ENCODE results near the gene CEACAM7. TPM values are rescaled to one million over a fixed set of nuclear protein-coding genes. Genes with fewer than 3 reads are reported as not detected.

CEACAM7 gene
- total RNA-seq, 4 donors from 2014 or later = not detected

DNA sequence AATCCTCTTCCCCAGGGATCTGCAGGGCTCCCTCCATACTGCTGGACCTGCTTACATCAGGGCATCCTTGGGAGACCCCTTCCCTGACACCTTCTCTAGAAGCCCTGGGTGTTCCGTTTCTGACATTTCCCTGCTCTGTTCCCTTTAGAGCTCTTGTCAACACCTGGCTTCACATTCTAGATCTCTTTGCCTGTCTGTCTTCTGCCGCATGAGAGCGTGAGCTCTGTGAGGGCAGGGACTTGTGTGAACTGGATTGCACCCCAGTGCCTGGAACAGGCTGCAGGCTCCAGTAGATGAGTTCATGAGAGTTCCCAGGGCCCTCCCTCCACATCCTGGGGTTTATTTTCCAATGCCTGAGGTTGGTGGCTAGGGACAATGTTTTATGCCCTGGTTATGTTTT, 651 bp downstream of the CEACAM7 start:
- Histone ChIP-seq H3K36me3 (no peaks in the 10 kb centered on the region), H3K4me3 (no peak overlapping the region), H3K27me3 (no peaks in the 10 kb centered on the region), H3K27ac (no peak overlapping the region), H3K4me1 (no peaks in the 10 kb centered on the region), H3K9me3 (no peaks in the 10 kb centered on the region)
- TF ChIP-seq, protein P1, sequence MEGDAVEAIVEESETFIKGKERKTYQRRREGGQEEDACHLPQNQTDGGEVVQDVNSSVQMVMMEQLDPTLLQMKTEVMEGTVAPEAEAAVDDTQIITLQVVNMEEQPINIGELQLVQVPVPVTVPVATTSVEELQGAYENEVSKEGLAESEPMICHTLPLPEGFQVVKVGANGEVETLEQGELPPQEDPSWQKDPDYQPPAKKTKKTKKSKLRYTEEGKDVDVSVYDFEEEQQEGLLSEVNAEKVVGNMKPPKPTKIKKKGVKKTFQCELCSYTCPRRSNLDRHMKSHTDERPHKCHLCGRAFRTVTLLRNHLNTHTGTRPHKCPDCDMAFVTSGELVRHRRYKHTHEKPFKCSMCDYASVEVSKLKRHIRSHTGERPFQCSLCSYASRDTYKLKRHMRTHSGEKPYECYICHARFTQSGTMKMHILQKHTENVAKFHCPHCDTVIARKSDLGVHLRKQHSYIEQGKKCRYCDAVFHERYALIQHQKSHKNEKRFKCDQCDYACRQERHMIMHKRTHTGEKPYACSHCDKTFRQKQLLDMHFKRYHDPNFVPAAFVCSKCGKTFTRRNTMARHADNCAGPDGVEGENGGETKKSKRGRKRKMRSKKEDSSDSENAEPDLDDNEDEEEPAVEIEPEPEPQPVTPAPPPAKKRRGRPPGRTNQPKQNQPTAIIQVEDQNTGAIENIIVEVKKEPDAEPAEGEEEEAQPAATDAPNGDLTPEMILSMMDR (IDR thresholded peaks at IDR 0.05) = no peak
- no peak for TF ChIP-seq POLR2A (IDR thresholded peaks at IDR 0.05)
- DNase-seq = no peak

DNA sequence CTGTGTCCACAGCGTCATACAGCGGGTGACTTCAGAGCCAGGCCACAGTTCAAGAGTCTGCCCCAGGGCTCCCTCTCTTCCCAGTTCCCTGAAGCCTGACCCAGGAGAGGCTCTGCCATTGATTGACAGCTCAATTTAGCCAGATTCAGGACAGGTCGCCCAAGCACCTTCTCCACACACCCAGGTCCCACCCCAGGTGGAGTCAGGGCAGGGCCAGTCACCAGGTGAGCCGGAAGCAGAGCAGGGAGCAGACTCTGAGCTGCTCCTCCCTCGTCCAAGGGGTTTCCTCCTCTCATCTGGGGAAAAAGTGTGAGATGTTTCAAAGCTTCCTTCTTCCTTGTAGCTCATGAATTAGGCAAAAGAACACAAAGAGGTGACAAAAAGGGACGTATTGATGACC, 5.6 kb downstream of the CEACAM7 start:
- Histone ChIP-seq H3K4me3 (no peak overlapping the region), H3K9me3 (no peaks in the 10 kb centered on the region), H3K27ac (no peak overlapping the region), H3K27me3 (no peaks in the 10 kb centered on the region), H3K36me3 (no peaks in the 10 kb centered on the region), H3K4me1 (no peaks in the 10 kb centered on the region)
- TF ChIP-seq, protein P1 (IDR thresholded peaks at IDR 0.05) = no peak
- no peak for TF ChIP-seq POLR2A (IDR thresholded peaks at IDR 0.05)
- DNase-seq = no peak

DNA sequence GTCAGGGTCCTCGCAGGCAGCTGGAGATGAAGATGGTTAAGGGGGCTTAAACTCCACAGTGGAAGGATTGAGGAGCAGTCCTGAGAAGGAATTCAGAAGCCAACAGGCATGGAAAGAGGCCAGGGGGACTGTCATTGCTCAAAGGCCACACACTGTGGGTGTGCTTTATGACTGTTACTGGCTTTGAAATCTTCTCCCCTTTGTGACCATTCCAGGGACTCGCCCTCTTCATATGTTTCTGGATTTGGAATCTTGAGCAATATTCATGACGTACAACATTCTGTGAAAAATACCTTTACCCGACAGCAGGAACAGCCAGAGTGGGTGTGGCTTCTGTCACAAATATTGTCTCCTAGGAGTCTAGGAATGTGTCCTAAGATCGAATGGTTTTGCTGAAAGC, 16.6 kb downstream of the CEACAM7 start:
- no peaks in the 10 kb centered on the region for H3K9me3 ChIP-seq
- no peaks in the 10 kb centered on the region for H3K36me3 ChIP-seq
- no peaks in the 10 kb centered on the region for H3K27me3 ChIP-seq
- H3K27ac ChIP-seq = no peak overlapping the region
- no peaks in the 10 kb centered on the region for H3K4me1 ChIP-seq
- no peak for DNase-seq
- TF ChIP-seq, protein P1 (IDR thresholded peaks at IDR 0.05) = no peak
- TF ChIP-seq POLR2A (IDR thresholded peaks at IDR 0.05) = no peak
- no peak overlapping the region for H3K4me3 ChIP-seq

DNA sequence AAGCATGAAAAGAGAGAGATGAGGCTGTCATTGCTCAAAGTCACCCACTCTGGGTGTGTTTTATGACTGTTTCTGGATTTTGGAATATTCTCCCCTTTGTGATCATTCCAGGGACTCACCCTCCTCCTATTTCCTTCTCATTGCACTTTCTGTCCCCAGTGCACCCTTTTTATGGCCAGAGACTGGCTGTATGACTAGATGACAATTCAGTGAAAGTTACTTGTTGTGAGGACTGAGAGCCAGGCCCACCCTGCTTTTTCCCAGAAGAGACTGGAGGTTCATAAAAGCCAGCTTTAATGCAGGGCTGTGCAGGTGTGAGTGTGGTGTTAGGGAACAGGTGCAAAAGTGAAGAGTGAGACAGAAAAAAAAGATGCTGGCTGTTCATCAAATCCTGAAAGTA, 17.3 kb downstream of the CEACAM7 start:
- Histone ChIP-seq H3K36me3 (no peaks in the 10 kb centered on the region), H3K27me3 (no peaks in the 10 kb centered on the region), H3K4me3 (no peak overlapping the region), H3K9me3 (peaks cover 0 to 7% (median 3%) of the 10 kb centered on the region in 4 donors), H3K27ac (no peak overlapping the region), H3K4me1 (no peaks in the 10 kb centered on the region)
- TF ChIP-seq, protein P1 (IDR thresholded peaks at IDR 0.05) = no peak
- DNase-seq = no peak

DNA sequence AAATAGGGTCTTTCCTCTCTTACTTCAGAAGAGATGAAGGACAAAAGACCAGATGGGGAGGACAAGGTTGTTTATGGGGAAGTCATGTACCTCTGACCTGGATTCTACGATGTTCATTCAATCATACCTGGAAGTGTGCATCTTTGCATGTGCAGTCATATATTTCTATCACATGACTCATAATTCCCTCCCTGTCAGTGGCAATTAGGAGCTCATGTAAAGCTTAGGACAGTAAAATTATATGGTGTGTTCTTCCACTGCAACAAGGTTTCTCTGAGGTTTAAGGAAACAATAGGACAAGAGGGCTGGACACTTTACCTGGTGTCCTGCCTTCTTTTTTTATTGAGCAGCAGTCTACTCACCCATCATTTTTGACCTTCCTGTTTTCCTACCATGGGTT, 19.8 kb downstream of the CEACAM7 start:
- TF ChIP-seq POLR2A (IDR thresholded peaks at IDR 0.05) = no peak
- TF ChIP-seq, protein P1 (IDR thresholded peaks at IDR 0.05) = no peak
- Histone ChIP-seq H3K4me1 (no peaks in the 10 kb centered on the region), H3K9me3 (peaks cover 0 to 16% (median 4%) of the 10 kb centered on the region in 4 donors), H3K4me3 (no peak overlapping the region), H3K27me3 (no peaks in the 10 kb centered on the region), H3K27ac (no peak overlapping the region), H3K36me3 (no peaks in the 10 kb centered on the region)
- DNase-seq = no peak

DNA sequence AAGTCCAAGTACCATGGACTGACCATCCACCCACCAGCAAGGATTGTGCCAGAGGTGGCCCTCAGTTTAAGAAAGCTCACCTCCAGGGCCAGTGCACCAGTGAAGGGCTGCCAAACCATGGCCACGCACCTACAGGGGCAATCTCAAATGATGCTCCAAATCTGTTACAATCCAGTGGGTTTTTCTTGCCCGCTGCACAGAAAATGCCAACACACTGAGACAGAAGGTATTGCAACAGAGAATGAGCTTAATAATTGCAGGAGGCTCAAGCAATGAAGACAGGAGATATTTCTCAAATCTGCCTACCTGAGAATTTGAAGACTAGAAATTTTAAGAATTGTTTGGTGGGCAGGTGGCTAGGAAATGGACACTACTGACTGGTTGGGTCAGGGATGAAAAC, 22.0 kb downstream of the CEACAM7 start:
- no peak for TF ChIP-seq POLR2A (IDR thresholded peaks at IDR 0.05)
- TF ChIP-seq, protein P1 (IDR thresholded peaks at IDR 0.05) = no peak
- H3K27me3 ChIP-seq = no peaks in the 10 kb centered on the region
- H3K4me1 ChIP-seq = no peaks in the 10 kb centered on the region
- no peak for DNase-seq
- H3K36me3 ChIP-seq = no peaks in the 10 kb centered on the region
- no peak overlapping the region for H3K27ac ChIP-seq
- H3K9me3 ChIP-seq = peaks cover 0 to 16% (median 4%) of the 10 kb centered on the region in 4 donors
- no peak overlapping the region for H3K4me3 ChIP-seq

All from Peyer's patch (tissue), 4 donors.